Activated CD4-positive, alpha-beta T cell treated with anti-CD3 and anti-CD28 coated beads for 4 hours (primary cell): Measurements from ENCODE around the gene FAM124A.

Source experiments
- DNase-seq, 2 donors: peaks; one replicate each; pipeline ENCODE4 v3.0.0-alpha.2; 2020

Gene FAM124A

GRCh38 chr13:51222037-51222685 is at the start of gene FAM124A:
Gene FAM124A (plus strand): TSS chr13:51222398. CDS start chr13:51222502, 104 bp downstream.
- peak; percentile 9 to 17 for DNase-seq

- no peak for DNase-seq
Observed at GRCh38 chr13:51175021-51175420, 47.2 kb upstream of the FAM124A start.

- no peak for DNase-seq
Observed at GRCh38 chr13:51175639-51176038, 46.6 kb upstream of the FAM124A start.

- DNase-seq, result no peak
Observed at GRCh38 chr13:51177188-51177587, 45.0 kb upstream of the FAM124A start.

- DNase-seq, result no peak
Observed at GRCh38 chr13:51178456-51179074, 43.6 kb upstream of the FAM124A start.

GRCh38 chr13:51179432-51179971 is 42.7 kb upstream of the FAM124A start:
- DNase-seq, result no peak

GRCh38 chr13:51180853-51181511 is 41.2 kb upstream of the FAM124A start:
- no peak for DNase-seq

- DNase-seq, result no peak
Observed at GRCh38 chr13:51181786-51182383, 40.3 kb upstream of the FAM124A start.

GRCh38 chr13:51191743-51192142 is 30.5 kb upstream of the FAM124A start:
- DNase-seq, result no peak

GRCh38 chr13:51192348-51192747 is 29.9 kb upstream of the FAM124A start:
- DNase-seq, result no peak

- no peak for DNase-seq
Observed at GRCh38 chr13:51193387-51193786, 28.8 kb upstream of the FAM124A start.

- DNase-seq, result no peak
Observed at GRCh38 chr13:51194942-51195341, 27.3 kb upstream of the FAM124A start.

- DNase-seq, result no peak
Observed at GRCh38 chr13:51201886-51202285, 20.3 kb upstream of the FAM124A start.

- no peak for DNase-seq
Observed at GRCh38 chr13:51202477-51203046, 19.6 kb upstream of the FAM124A start.

- DNase-seq, result no peak
Observed at GRCh38 chr13:51206584-51206983, 15.6 kb upstream of the FAM124A start.

GRCh38 chr13:51207881-51208280 is 14.3 kb upstream of the FAM124A start:
- DNase-seq, result no peak

GRCh38 chr13:51208716-51209115 is 13.5 kb upstream of the FAM124A start:
- no peak for DNase-seq

GRCh38 chr13:51211910-51212309 is 10.3 kb upstream of the FAM124A start:
- no peak for DNase-seq

GRCh38 chr13:51212758-51213157 is 9.4 kb upstream of the FAM124A start:
- DNase-seq, result no peak

GRCh38 chr13:51213173-51213728 is 8.9 kb upstream of the FAM124A start:
- DNase-seq, result no peak

- no peak for DNase-seq
Observed at GRCh38 chr13:51218626-51219025, 3.6 kb upstream of the FAM124A start.

- DNase-seq, result no peak
Observed at GRCh38 chr13:51220706-51221105, 1.5 kb upstream of the FAM124A start.

GRCh38 chr13:51221108-51221507 is 1.1 kb upstream of the FAM124A start:
- no peak for DNase-seq
